NOMO-1 (cell line): ENCODE measurements around the gene COPG1.

Source experiments
- DNase-seq, 2 experiments: peaks; one replicate each; lab custom pipeline; 2025; ENCODE audit not compliant: unreplicated experiment in 2 of 2; lab: John Stamatoyannopoulos, UW

The COPG1 gene

GRCh38 chr3:129278966-129279906 is 29.8 kb downstream of the COPG1 start:
- DNase-seq: peak in 1 of 2 experiments; percentile 27

- DNase-seq: no peak
Observed at GRCh38 chr3:129280183-129280582, 30.8 kb downstream of the COPG1 start.

GRCh38 chr3:129281726-129282125 is 32.3 kb downstream of the COPG1 start:
- no peak for DNase-seq

- peak; percentile 57 to 90 for DNase-seq
Observed at GRCh38 chr3:129282727-129283327, 33.4 kb downstream of the COPG1 start.

GRCh38 chr3:129286081-129286480 is 36.7 kb downstream of the COPG1 start:
- DNase-seq: no peak

- no peak for DNase-seq
Observed at GRCh38 chr3:129288446-129288845, 39.0 kb downstream of the COPG1 start.

- DNase-seq: no peak
Observed at GRCh38 chr3:129289201-129289921, 40.0 kb downstream of the COPG1 start.

GRCh38 chr3:129291236-129291886 is 42.0 kb downstream of the COPG1 start:
- DNase-seq: no peak

GRCh38 chr3:129295286-129295685 is 45.9 kb downstream of the COPG1 start:
- no peak for DNase-seq

GRCh38 chr3:129304146-129304961 is 54.9 kb downstream of the COPG1 start:
- peak in 1 of 2 experiments; percentile 15 for DNase-seq

- DNase-seq: no peak
Observed at GRCh38 chr3:129304962-129305222, 55.5 kb downstream of the COPG1 start.

GRCh38 chr3:129305592-129306091 is 56.2 kb downstream of the COPG1 start:
- DNase-seq: peak; percentile 95 to 97

- DNase-seq: no peak
Observed at GRCh38 chr3:129308636-129309035, 59.2 kb downstream of the COPG1 start.

- DNase-seq: no peak
Observed at GRCh38 chr3:129310111-129311011, 61.0 kb downstream of the COPG1 start.

- DNase-seq: no peak
Observed at GRCh38 chr3:129311054-129311902, 61.9 kb downstream of the COPG1 start.

GRCh38 chr3:129312021-129312639 is 62.7 kb downstream of the COPG1 start:
- DNase-seq: no peak

- DNase-seq: no peak
Observed at GRCh38 chr3:129312671-129313414, 63.4 kb downstream of the COPG1 start.
